PC-3 (cell line): ENCODE results near the gene MRPL28. TPM values are rescaled to one million over a fixed set of nuclear protein-coding genes. Genes with fewer than 3 reads are reported as not detected.

Experiments used
- ATAC-seq: fragments of 200-7000 bp; cut with Tn5 transposase; 2 replicates; pipeline ENCODE4 v1.9.1; 2020; ENCODE audit warnings: mild to moderate bottlenecking, moderate library complexity
- BruUV-seq: library from RNA; stranded (reverse); fragments of 400-500 nt; replicated peaks from 2 replicates; lab custom pipeline; 2021; lab: Mats Ljungman, UMichigan
- CTCF ChIA-PET: fragments of 300-600 bp; sonication (Branson Sonifier 250); formaldehyde crosslinking; loops from one replicate; lab custom pipeline; 2022; ENCODE audit warnings: antibody characterized with exemption; lab: Charles Lee
- POLR2A ChIA-PET: fragments of 300-600 bp; sonication (Branson Sonifier 250); formaldehyde crosslinking; loops from one replicate; lab custom pipeline; 2022; ENCODE audit warnings: antibody characterized with exemption; ENCODE audit not compliant: unreplicated experiment; lab: Charles Lee
- DNase-seq: peaks from one replicate; pipeline ENCODE4 v3.0.0-alpha.2; 2015
- H2AFZ ChIP-seq: fragments of 300-600 bp; sonication (generic); 2 replicates; pipeline ENCODE4 v1.6.0; 2016; ENCODE audit warnings: antibody characterized with exemption, low read length
- H3F3A ChIP-seq: fragments of 300-600 bp; sonication (generic); one replicate; pipeline ENCODE4 v1.6.0; 2017; ENCODE audit warnings: antibody characterized with exemption, low read length, control low read depth, mild to moderate bottlenecking; ENCODE audit not compliant: unreplicated experiment
- H3K27ac ChIP-seq: fragments of 300-600 bp; sonication (generic); 2 replicates; pipeline ENCODE4 v1.5.1; 2016; ENCODE audit warnings: mild to moderate bottlenecking, low read length
- H3K27me3 ChIP-seq: fragments of 300-600 bp; sonication (generic); 2 replicates; pipeline ENCODE4 v1.6.1; 2016; ENCODE audit warnings: low read length, mixed read lengths
- H3K36me3 ChIP-seq: fragments of 300-600 bp; sonication (generic); 2 replicates; pipeline ENCODE4 v1.6.1; 2016; ENCODE audit warnings: low read depth, mixed run types, low read length, mixed read lengths
- H3K4me1 ChIP-seq: fragments of 300-600 bp; sonication (generic); 2 replicates; pipeline ENCODE4 v1.5.1; 2016; ENCODE audit warnings: low read length; ENCODE audit not compliant: insufficient read depth
- H3K4me2 ChIP-seq: fragments of 300-600 bp; sonication (generic); 2 replicates; pipeline ENCODE4 v1.6.0; 2016; ENCODE audit warnings: low read length
- H3K4me3 ChIP-seq: fragments of 300-600 bp; sonication (generic); 2 replicates; pipeline ENCODE4 v1.5.1; 2016; ENCODE audit warnings: mild to moderate bottlenecking, low read length, mixed read lengths
- H3K79me2 ChIP-seq: fragments of 300-600 bp; sonication (generic); 2 replicates; pipeline ENCODE4 v1.6.1; 2017; ENCODE audit warnings: low read length, mixed read lengths
- H3K9ac ChIP-seq: fragments of 300-600 bp; sonication (generic); 2 replicates; pipeline ENCODE4 v1.6.0; 2016; ENCODE audit warnings: mild to moderate bottlenecking, low read length
- H3K9me2 ChIP-seq: fragments of 300-600 bp; sonication (generic); replicated peaks from 2 replicates; pipeline ENCODE4 v1.6.1; 2016; ENCODE audit warnings: mixed run types, low read length, mixed read lengths
- H3K9me3 ChIP-seq: fragments of 300-600 bp; sonication (generic); 2 replicates; pipeline ENCODE4 v1.6.1; 2016; ENCODE audit warnings: low read length, mixed read lengths
- H4K20me1 ChIP-seq: fragments of 300-600 bp; sonication (generic); 2 replicates; pipeline ENCODE4 v1.6.1; 2016; ENCODE audit warnings: low read length, mixed read lengths
- CTCF ChIP-seq: fragments of 300-600 bp; sonication (generic); conservative IDR thresholded peaks from 2 replicates; pipeline ENCODE4 v1.5.1; 2017; ENCODE audit warnings: antibody characterized with exemption, low read depth, mild to moderate bottlenecking, low read length
- EZH2 ChIP-seq: fragments of 300-600 bp; sonication (generic); IDR thresholded peaks from one replicate; pipeline ENCODE4 v1.6.1; 2017; ENCODE audit warnings: antibody characterized with exemption, mild to moderate bottlenecking, low read length; ENCODE audit not compliant: unreplicated experiment
- EZH2phosphoT487 ChIP-seq: fragments of 300-600 bp; sonication (generic); IDR thresholded peaks from 2 replicates; pipeline ENCODE4 v1.6.1; 2018; ENCODE audit warnings: mild to moderate bottlenecking, antibody characterized with exemption, low read length, borderline replicate concordance
- intact Hi-C: fragments of 100-400 bp; cut with micrococcal nuclease; formaldehyde crosslinking; loops from 2 replicates; pipeline ENCODE4 v1.9.0; 2023
- total RNA-seq: library from RNA; depleted of rRNA; stranded (reverse); fragments of >200 nt; gene quantifications from 2 replicates; pipeline ENCODE4 v1.2.3, GENCODE V29; 2014

Gene MRPL28
- total RNA-seq, 1 experiment from 2014 or later = 154 TPM

GRCh38 chr16:354291-354881 lies 16.0 kb downstream of the MRPL28 start:
- H3K9me3 ChIP-seq = no peaks in the 10 kb centered on the region
- no peaks in the 10 kb centered on the region for H3K9me2 ChIP-seq
- H2AFZ ChIP-seq = no peak overlapping the region
- H3K4me3 ChIP-seq = no peak overlapping the region
- no peaks in the 10 kb centered on the region for H4K20me1 ChIP-seq
- TF ChIP-seq CTCF = no peak
- no peak for TF ChIP-seq EZH2
- no peak for TF ChIP-seq EZH2phosphoT487
- H3K4me2 ChIP-seq = no peak overlapping the region
- intact Hi-C loops = no loop called here
- H3K27me3 ChIP-seq = no peaks in the 10 kb centered on the region
- H3K36me3 ChIP-seq = no peaks in the 10 kb centered on the region
- H3K27ac ChIP-seq = no peak overlapping the region
- peaks cover 5% of the 10 kb centered on the region; the same call in 1 of the 2 replicates for H3K4me1 ChIP-seq
- ATAC-seq (no peak), DNase-seq (no peak)
- no peak overlapping the region for H3K9ac ChIP-seq
- CTCF ChIA-PET = no interaction called here
- H3F3A ChIP-seq = no peaks in the 10 kb centered on the region
- peaks cover 25% of the 10 kb centered on the region for H3K79me2 ChIP-seq
- POLR2A ChIA-PET = no interaction called here
- no TSS peak for BruUV-seq

- intact Hi-C loops = no loop called here
- H3K4me2 ChIP-seq = peak overlapping the region; percentile 82
- no peaks in the 10 kb centered on the region for H3K9me3 ChIP-seq
- BruUV-seq = no TSS peak
- ATAC-seq (no peak), DNase-seq (no peak)
- H3K4me3 ChIP-seq = peak overlapping the region; percentile 61
- ChIA-PET POLR2A (interaction anchor here (0.7 to 0.8 kb wide), 3 partner anchors 9 to 119 kb away, joined by 7 to 37 read pairs (median 36); no protein-coding TSS in a partner anchor), CTCF (interaction anchor here (0.5 to 1.0 kb wide), 5 partner anchors 65 to 247 kb away, joined by 3 to 6 read pairs (median 3); no protein-coding TSS in a partner anchor)
- TF ChIP-seq CTCF (no peak), EZH2phosphoT487 (no peak), EZH2 (no peak)
- no peaks in the 10 kb centered on the region for H3F3A ChIP-seq
- H3K27ac ChIP-seq = no peak overlapping the region
- peak overlapping the region; percentile 74 for H2AFZ ChIP-seq
- no peaks in the 10 kb centered on the region for H3K9me2 ChIP-seq
- no peaks in the 10 kb centered on the region for H3K27me3 ChIP-seq
- no peaks in the 10 kb centered on the region for H4K20me1 ChIP-seq
- H3K9ac ChIP-seq = peak overlapping the region; percentile 57
- peaks cover 30% of the 10 kb centered on the region for H3K79me2 ChIP-seq
- H3K36me3 ChIP-seq = no peaks in the 10 kb centered on the region
- peaks cover 5% of the 10 kb centered on the region; the same call in 1 of the 2 replicates for H3K4me1 ChIP-seq
Measured at GRCh38 chr16:353404-354290, 16.7 kb downstream of the MRPL28 start.
